DND-41 (cell line): ENCODE results near the gene PARP4.

Experiments used
- ATAC-seq: fragments of 200-7000 bp; cut with Tn5 transposase; 3 replicates; pipeline ENCODE4 v1.9.1; 2021; ENCODE audit warnings: low read depth; ENCODE audit not compliant: insufficient read depth
- DNase-seq: peaks from one replicate; pipeline ENCODE4 v3.0.0-alpha.2; 2020
- H2AFZ ChIP-seq: 2 replicates; pipeline ENCODE4 v1.6.0; 2012; ENCODE audit warnings: low read depth, low read length
- H3K27ac ChIP-seq: 2 replicates; pipeline ENCODE4 v1.5.1; 2012; ENCODE audit warnings: low read length, inconsistent platforms
- H3K27me3 ChIP-seq: fragments of 200-600 bp; sonication (generic); 2 replicates; pipeline ENCODE4 v1.6.0; 2012; ENCODE audit warnings: low read length, mild to moderate bottlenecking, inconsistent platforms; ENCODE audit not compliant: insufficient read depth, poor library complexity
- H3K36me3 ChIP-seq: 2 replicates; pipeline ENCODE4 v1.5.1; 2012; ENCODE audit warnings: low read length, inconsistent platforms; ENCODE audit not compliant: insufficient read depth
- H3K4me1 ChIP-seq: 2 replicates; pipeline ENCODE4 v1.5.1; 2012; ENCODE audit warnings: mild to moderate bottlenecking, low read length; ENCODE audit not compliant: insufficient read depth
- H3K4me2 ChIP-seq: 2 replicates; pipeline ENCODE4 v1.6.0; 2012; ENCODE audit warnings: mild to moderate bottlenecking, moderate library complexity, low read length, inconsistent platforms; ENCODE audit not compliant: insufficient read depth
- H3K4me3 ChIP-seq, 2 experiments: fragments of 200-600 bp in 1 of 2; shearing (Covaris generic) in 1 of 2; 2 replicates each; pipeline ENCODE4 v1.5.1; 2012 to 2016; ENCODE audit warnings: inconsistent platforms in 2 of 2, low read length in 2 of 2, mild to moderate bottlenecking in 2 of 2, low read depth in 1 of 2, moderate library complexity in 1 of 2
- H3K79me2 ChIP-seq: 2 replicates; pipeline ENCODE4 v1.6.0; 2012; ENCODE audit warnings: low read length, inconsistent platforms; ENCODE audit not compliant: insufficient read depth
- H3K9ac ChIP-seq: 2 replicates; pipeline ENCODE4 v1.6.0; 2012; ENCODE audit warnings: low read depth, mild to moderate bottlenecking, inconsistent platforms, low read length, moderate library complexity
- H3K9me3 ChIP-seq: 2 replicates; pipeline ENCODE4 v1.5.1; 2012; ENCODE audit warnings: low read length, moderate library complexity, mild to moderate bottlenecking, inconsistent platforms; ENCODE audit not compliant: insufficient read depth, severe bottlenecking
- H4K20me1 ChIP-seq: 2 replicates; pipeline ENCODE4 v1.6.0; 2012; ENCODE audit warnings: low read length; ENCODE audit not compliant: insufficient read depth
- EZH2 ChIP-seq: IDR thresholded peaks from 3 replicates; pipeline ENCODE4 v1.6.1; 2012; ENCODE audit warnings: borderline replicate concordance, low read depth, mild to moderate bottlenecking, moderate library complexity, low read length, inconsistent platforms; ENCODE audit not compliant: severe bottlenecking
- TF ChIP-seq, protein P1 (sequence below): IDR thresholded peaks from 2 replicates; pipeline ENCODE4 v1.5.1; 2012; ENCODE audit warnings: borderline replicate concordance, low read length, moderate library complexity, mild to moderate bottlenecking; ENCODE audit not compliant: poor library complexity, severe bottlenecking; ENCODE audit errors: extremely low read depth

The PARP4 gene

DNA sequence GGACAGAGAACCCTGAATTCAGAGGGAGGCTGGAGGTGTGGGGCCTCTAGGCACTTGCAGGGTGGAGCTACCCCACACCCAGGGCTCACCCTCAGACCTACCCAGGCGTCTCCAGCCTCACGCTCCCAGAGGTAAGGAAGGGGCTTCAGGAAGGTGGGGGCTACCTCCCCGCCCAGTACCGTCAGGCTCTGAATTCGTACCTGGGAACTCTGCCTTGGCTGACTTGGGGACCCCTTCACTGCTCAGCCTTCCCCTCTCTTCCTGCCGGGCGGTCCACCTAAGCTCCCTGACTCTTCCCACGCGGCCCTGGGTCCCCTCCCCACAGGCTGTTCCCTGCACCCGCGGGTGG is 28.5 kb upstream of the PARP4 start:
- no peaks in the 10 kb centered on the region for H3K4me1 ChIP-seq
- peaks cover 3% of the 10 kb centered on the region for H3K27me3 ChIP-seq
- TF ChIP-seq EZH2, result no peak
- TF ChIP-seq, protein P1, sequence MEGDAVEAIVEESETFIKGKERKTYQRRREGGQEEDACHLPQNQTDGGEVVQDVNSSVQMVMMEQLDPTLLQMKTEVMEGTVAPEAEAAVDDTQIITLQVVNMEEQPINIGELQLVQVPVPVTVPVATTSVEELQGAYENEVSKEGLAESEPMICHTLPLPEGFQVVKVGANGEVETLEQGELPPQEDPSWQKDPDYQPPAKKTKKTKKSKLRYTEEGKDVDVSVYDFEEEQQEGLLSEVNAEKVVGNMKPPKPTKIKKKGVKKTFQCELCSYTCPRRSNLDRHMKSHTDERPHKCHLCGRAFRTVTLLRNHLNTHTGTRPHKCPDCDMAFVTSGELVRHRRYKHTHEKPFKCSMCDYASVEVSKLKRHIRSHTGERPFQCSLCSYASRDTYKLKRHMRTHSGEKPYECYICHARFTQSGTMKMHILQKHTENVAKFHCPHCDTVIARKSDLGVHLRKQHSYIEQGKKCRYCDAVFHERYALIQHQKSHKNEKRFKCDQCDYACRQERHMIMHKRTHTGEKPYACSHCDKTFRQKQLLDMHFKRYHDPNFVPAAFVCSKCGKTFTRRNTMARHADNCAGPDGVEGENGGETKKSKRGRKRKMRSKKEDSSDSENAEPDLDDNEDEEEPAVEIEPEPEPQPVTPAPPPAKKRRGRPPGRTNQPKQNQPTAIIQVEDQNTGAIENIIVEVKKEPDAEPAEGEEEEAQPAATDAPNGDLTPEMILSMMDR, result no peak
- H3K9ac ChIP-seq, result no peak overlapping the region
- H3K79me2 ChIP-seq, result no peaks in the 10 kb centered on the region
- DNase-seq (no peak), ATAC-seq (no peak)
- H3K4me2 ChIP-seq, result no peak overlapping the region
- no peak overlapping the region for H3K4me3 ChIP-seq
- H3K36me3 ChIP-seq, result no peaks in the 10 kb centered on the region
- H4K20me1 ChIP-seq, result no peaks in the 10 kb centered on the region
- H3K27ac ChIP-seq, result no peak overlapping the region
- H2AFZ ChIP-seq, result no peak overlapping the region
- no peaks in the 10 kb centered on the region for H3K9me3 ChIP-seq

DNA sequence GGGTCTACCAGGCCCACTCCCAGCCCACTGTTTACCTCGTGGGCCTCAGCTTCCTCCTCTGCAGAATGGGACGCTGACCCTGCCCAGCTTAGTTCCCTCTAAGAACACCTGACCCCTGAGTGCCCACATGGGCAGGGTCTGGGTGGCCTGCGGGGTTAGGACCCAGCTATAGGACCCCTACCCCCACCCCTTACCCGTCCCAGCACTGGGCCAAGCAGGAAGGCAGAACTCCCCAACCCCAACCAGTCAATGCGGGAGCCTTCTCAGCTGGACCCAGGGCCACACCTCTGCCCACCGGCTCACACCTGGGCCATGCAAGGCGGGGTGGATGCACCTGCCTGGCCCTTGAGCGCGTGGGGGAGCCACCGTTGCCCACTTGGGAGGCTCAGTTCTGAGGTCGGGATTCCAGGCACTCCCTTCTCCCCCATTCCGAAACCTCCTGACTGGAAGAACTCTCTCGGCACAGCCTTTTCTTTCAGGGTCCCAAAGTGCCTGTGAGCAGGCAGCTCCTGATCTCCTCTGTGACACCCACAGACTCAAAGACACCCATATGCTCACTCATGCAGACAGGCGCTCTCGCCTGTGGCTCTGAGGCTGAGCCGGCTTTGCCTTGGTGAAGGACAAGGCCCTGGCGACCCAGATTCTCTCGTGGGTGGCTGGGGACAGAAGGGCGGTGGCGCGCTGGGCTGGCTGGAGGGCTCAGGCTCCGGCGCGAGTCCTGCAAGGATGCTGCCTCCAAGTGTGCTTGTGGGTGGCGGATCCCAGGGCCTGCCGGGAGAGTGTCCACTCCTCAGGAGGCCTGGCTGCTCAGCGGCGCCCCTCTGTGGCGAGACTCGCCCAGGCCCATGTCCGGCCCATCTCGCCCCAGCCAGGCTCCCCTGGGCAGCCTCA is 27.9 kb upstream of the PARP4 start:
- no peak for DNase-seq
- H3K27me3 ChIP-seq, result peaks cover 7% of the 10 kb centered on the region
- no peak overlapping the region for H3K27ac ChIP-seq
- H3K9me3 ChIP-seq, result no peaks in the 10 kb centered on the region
- no peak overlapping the region for H3K4me3 ChIP-seq
- ATAC-seq, result no peak
- H3K36me3 ChIP-seq, result no peaks in the 10 kb centered on the region
- no peaks in the 10 kb centered on the region for H3K4me1 ChIP-seq
- no peak for TF ChIP-seq EZH2
- TF ChIP-seq, protein P1, result no peak
- no peaks in the 10 kb centered on the region for H3K79me2 ChIP-seq
- no peak overlapping the region for H3K4me2 ChIP-seq
- H2AFZ ChIP-seq, result no peak overlapping the region
- H3K9ac ChIP-seq, result no peak overlapping the region
- no peaks in the 10 kb centered on the region for H4K20me1 ChIP-seq

DNA sequence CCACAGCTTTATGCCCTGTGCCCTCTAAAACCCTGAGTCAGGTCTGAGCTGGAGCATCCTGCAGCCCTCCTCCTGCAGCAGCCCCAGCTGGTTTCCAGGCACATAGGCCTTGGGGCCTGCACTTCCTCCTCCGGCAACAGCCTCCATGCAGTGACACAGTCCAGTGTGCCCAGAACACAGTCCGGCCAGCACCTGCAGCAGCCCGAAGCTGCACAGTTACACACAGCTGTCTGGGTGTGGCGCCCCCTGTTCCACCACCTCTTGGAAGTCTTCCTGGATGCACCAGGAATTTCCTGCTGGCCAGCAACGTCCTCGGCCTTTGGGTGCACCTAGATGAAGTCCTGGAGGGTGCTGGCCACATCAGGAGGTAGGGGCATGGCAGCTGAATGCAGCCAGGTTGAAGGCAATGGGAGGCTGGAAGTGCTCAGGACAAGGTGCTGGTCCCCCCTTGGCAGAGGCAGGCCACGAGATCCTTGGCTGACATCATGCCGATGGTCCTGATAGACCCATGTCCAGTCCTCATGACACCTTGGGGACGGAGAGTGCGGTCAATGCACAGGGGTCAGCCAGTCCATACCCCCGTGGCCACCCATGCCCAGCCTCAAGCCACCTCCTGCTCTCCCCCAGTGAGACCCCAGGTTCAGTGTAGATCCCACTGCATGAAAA is 27.1 kb upstream of the PARP4 start:
- H3K9me3 ChIP-seq, result no peaks in the 10 kb centered on the region
- TF ChIP-seq, protein P1, result no peak
- TF ChIP-seq EZH2, result no peak
- H4K20me1 ChIP-seq, result no peaks in the 10 kb centered on the region
- no peaks in the 10 kb centered on the region for H3K36me3 ChIP-seq
- no peak overlapping the region for H2AFZ ChIP-seq
- H3K27me3 ChIP-seq, result peaks cover 7% of the 10 kb centered on the region
- no peak for ATAC-seq
- no peak for DNase-seq
- no peak overlapping the region for H3K9ac ChIP-seq
- no peak overlapping the region for H3K4me2 ChIP-seq
- H3K4me1 ChIP-seq, result no peaks in the 10 kb centered on the region
- H3K79me2 ChIP-seq, result no peaks in the 10 kb centered on the region
- no peak overlapping the region for H3K4me3 ChIP-seq
- no peak overlapping the region for H3K27ac ChIP-seq
